HCT116 (cell line): ENCODE results near the gene TSPAN5. TPM values are rescaled to one million over a fixed set of nuclear protein-coding genes. Genes with fewer than 3 reads are reported as not detected.

Source experiments
- ATAC-seq: fragments of 200-7000 bp; cut with Tn5 transposase; 2 replicates; pipeline ENCODE4 v1.9.1; 2020; ENCODE audit warnings: mild to moderate bottlenecking, moderate library complexity
- BruUV-seq: library from RNA; stranded (reverse); fragments of 400-500 nt; replicated peaks from 2 replicates; lab custom pipeline; 2021; lab: Mats Ljungman, UMichigan
- CTCF ChIA-PET: fragments of 300-600 bp; sonication (Branson Sonifier 250); formaldehyde crosslinking; loops from one replicate; lab custom pipeline; 2021; ENCODE audit warnings: antibody characterized with exemption; lab: Charles Lee
- POLR2A ChIA-PET: fragments of 300-600, 350-600 bp; sonication (Branson Sonifier 250); formaldehyde crosslinking; loops from one replicate; lab custom pipeline; 2021; ENCODE audit warnings: antibody characterized with exemption; lab: Charles Lee
- RAD21 ChIA-PET, 2 experiments: fragments of 300-600 bp; sonication (Branson Sonifier 250); formaldehyde crosslinking; loops; one replicate each; lab custom pipeline; 2023; ENCODE audit warnings: low total read pairs in 2 of 2; ENCODE audit not compliant: uncharacterized antibody in 2 of 2, unreplicated experiment in 2 of 2, low non-redundant PET in 1 of 2; lab: Charles Lee
- DNase-seq: peaks from one replicate; pipeline ENCODE4 v3.0.0-alpha.2; 2010; ENCODE audit warnings: low read depth, low spot score
- H2AFZ ChIP-seq: fragments of 200-600 bp; shearing (Covaris generic), sonication (generic); 2 replicates; pipeline ENCODE4 v1.6.1; 2017; ENCODE audit warnings: low read depth, mixed run types, mixed read lengths, antibody characterized with exemption, low read length; ENCODE audit not compliant: poor library complexity, severe bottlenecking
- H3K27ac ChIP-seq: 2 replicates; pipeline ENCODE4 v1.5.1; 2012; ENCODE audit warnings: low read depth, low read length
- H3K27me3 ChIP-seq: fragments of 200-600 bp; sonication (generic); 2 replicates; pipeline ENCODE4 v1.6.1; 2016; ENCODE audit warnings: mixed run types, low read length, mixed read lengths; ENCODE audit not compliant: insufficient read depth
- H3K36me3 ChIP-seq, 2 experiments: fragments of 200-500 bp in 1 of 2; fragments of 200-600 bp in 1 of 2; sonication (Bioruptor generic) in 1 of 2; sonication (generic) in 1 of 2; 2 replicates each; pipeline versions ENCODE4 v1.5.1 to v1.6.1; 2014 to 2016; ENCODE audit warnings: low read length in 2 of 2, inconsistent platforms in 1 of 2, mixed read lengths in 1 of 2, mixed run types in 1 of 2; ENCODE audit not compliant: insufficient read depth in 2 of 2, control insufficient read depth in 1 of 2
- H3K4me1 ChIP-seq, 2 experiments: fragments of 200-600 bp in 1 of 2; sonication (generic) in 1 of 2; 2 replicates each; pipeline versions ENCODE4 v1.5.1 to v1.6.1; 2012 to 2017; ENCODE audit warnings: low read length in 2 of 2, inconsistent platforms in 1 of 2, mild to moderate bottlenecking in 1 of 2, mixed read lengths in 1 of 2, mixed run types in 1 of 2, moderate library complexity in 1 of 2; ENCODE audit not compliant: insufficient read depth in 2 of 2, control insufficient read depth in 1 of 2
- H3K4me2 ChIP-seq: fragments of 200-600 bp; sonication (generic); 2 replicates; pipeline ENCODE4 v1.6.1; 2017; ENCODE audit warnings: mixed run types, low read length, mixed read lengths
- H3K4me3 ChIP-seq, 2 experiments: fragments of 200-600 bp in 1 of 2; sonication (generic) in 1 of 2; replicated peaks in 1 of 2; 2 replicates each; pipeline ENCODE4 v1.5.1; 2011 to 2016; ENCODE audit warnings: low read length in 2 of 2, control low read depth in 1 of 2, low read depth in 1 of 2, mild to moderate bottlenecking in 1 of 2, mixed read lengths in 1 of 2, mixed run types in 1 of 2
- H3K79me2 ChIP-seq: fragments of 200-600 bp; sonication (generic); 2 replicates; pipeline ENCODE4 v1.6.1; 2017; ENCODE audit warnings: mild to moderate bottlenecking, mixed run types, low read length, moderate library complexity, mixed read lengths; ENCODE audit not compliant: insufficient read depth
- H3K9ac ChIP-seq: fragments of 200-600 bp; sonication (generic); 2 replicates; pipeline ENCODE4 v1.6.1; 2016; ENCODE audit warnings: low read length, mixed read lengths
- H3K9me2 ChIP-seq: fragments of 200-600 bp; sonication (generic), shearing (Covaris generic); 2 replicates; pipeline ENCODE4 v1.6.1; 2017; ENCODE audit warnings: mixed run types, mild to moderate bottlenecking, moderate library complexity; ENCODE audit not compliant: insufficient read depth
- H3K9me3 ChIP-seq, 2 experiments: fragments of 200-500 bp in 1 of 2; fragments of 200-600 bp in 1 of 2; sonication (Bioruptor generic) in 1 of 2; sonication (generic) in 1 of 2; 2 replicates each; pipeline ENCODE4 v1.6.1; 2014 to 2017; ENCODE audit warnings: low read length in 2 of 2, mixed read lengths in 2 of 2, inconsistent platforms in 1 of 2, low read depth in 1 of 2, mild to moderate bottlenecking in 1 of 2, mixed run types in 1 of 2, moderate library complexity in 1 of 2; ENCODE audit not compliant: control insufficient read depth in 1 of 2, insufficient read depth in 1 of 2
- H4K20me1 ChIP-seq: fragments of 200-600 bp; sonication (generic), shearing (Covaris generic); 2 replicates; pipeline ENCODE4 v1.6.1; 2017; ENCODE audit warnings: mixed run types, mild to moderate bottlenecking, moderate library complexity; ENCODE audit not compliant: insufficient read depth
- CBX3 ChIP-seq: IDR thresholded peaks from 2 replicates; pipeline ENCODE4 v1.6.1; 2012; ENCODE audit warnings: low read depth
- EZH2 ChIP-seq: fragments of 200-600 bp; sonication (generic); IDR thresholded peaks from 2 replicates; pipeline ENCODE4 v1.6.1; 2017; ENCODE audit warnings: antibody characterized with exemption, mixed run types
- FOSL1 ChIP-seq: IDR thresholded peaks from 2 replicates; pipeline ENCODE4 v1.6.1; 2012; ENCODE audit warnings: low read depth
- JUND ChIP-seq: IDR thresholded peaks from 2 replicates; pipeline ENCODE4 v1.6.1; 2012
- POLR2A ChIP-seq: IDR thresholded peaks from 2 replicates; pipeline ENCODE4 v1.7.0; 2011; ENCODE audit warnings: borderline replicate concordance; ENCODE audit not compliant: insufficient read depth, insufficient read length; ENCODE audit errors: extremely low read depth
- POLR2AphosphoS5 ChIP-seq: IDR thresholded peaks from 2 replicates; pipeline ENCODE4 v1.6.1; 2011; ENCODE audit warnings: mild to moderate bottlenecking, low read depth, low read length, moderate library complexity
- RAD21 ChIP-seq: IDR thresholded peaks from 2 replicates; pipeline ENCODE4 v1.6.1; 2012; ENCODE audit warnings: low read depth, mild to moderate bottlenecking
- REST ChIP-seq: IDR thresholded peaks from 2 replicates; pipeline ENCODE4 v1.6.1; 2012; ENCODE audit warnings: low read depth
- SP1 ChIP-seq: IDR thresholded peaks from 2 replicates; pipeline ENCODE4 v1.6.1; 2012; ENCODE audit warnings: low read depth
- intact Hi-C: fragments of 100-400 bp; cut with micrococcal nuclease; formaldehyde crosslinking; loops from 2 replicates; pipeline ENCODE4 v1.10.0; 2022
- total RNA-seq: library from RNA; stranded (reverse); gene quantifications from one replicate; pipeline ENCODE4 v1.2.1, GENCODE V29; 2021; ENCODE audit not compliant: unreplicated experiment
- TF ChIP-seq, protein P1 (sequence below), 3 experiments: fragments of 200-600 bp in 1 of 3; sonication (generic) in 1 of 3; IDR thresholded peaks in 2 of 3; conservative IDR thresholded peaks in 1 of 3; 2 replicates each; pipeline ENCODE4 v1.5.1; 2012 to 2017; ENCODE audit warnings: low read depth in 2 of 3, low read length in 2 of 3, antibody characterized with exemption in 1 of 3, borderline replicate concordance in 1 of 3, control low read depth in 1 of 3, mild to moderate bottlenecking in 1 of 3, mixed read lengths in 1 of 3, mixed run types in 1 of 3, moderate library complexity in 1 of 3; ENCODE audit not compliant: insufficient read depth in 1 of 3

TSPAN5 gene
- total RNA-seq, 1 experiment from 2014 or later, result 56.8 TPM

DNA sequence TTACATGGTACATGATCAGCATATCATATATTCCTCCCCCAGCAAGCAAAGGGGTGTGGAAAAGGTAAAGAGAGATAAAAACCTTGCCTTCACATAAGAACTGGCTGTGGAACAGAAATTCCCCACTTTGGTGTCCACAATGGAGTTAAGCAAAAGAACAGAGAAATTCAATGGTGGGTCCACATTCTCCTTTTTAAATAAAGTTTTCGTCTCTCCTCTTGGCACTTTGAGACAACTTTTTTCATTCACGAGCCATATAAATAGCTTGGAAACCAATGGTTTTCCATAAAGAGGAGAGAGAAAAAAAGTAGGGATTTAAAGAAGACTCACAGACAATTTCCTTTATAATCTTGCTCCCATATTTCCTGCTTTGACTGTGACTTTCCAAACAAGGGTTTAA, 148.1 kb downstream of the TSPAN5 start:
- peaks cover 82% of the 10 kb centered on the region for H3K79me2 ChIP-seq
- no peak overlapping the region for H3K27ac ChIP-seq
- no peak for DNase-seq
- peaks cover 19 to 55% of the 10 kb centered on the region in 2 experiments; a peak in 3 of 4 replicates for H3K4me1 ChIP-seq
- H2AFZ ChIP-seq, result no peak overlapping the region
- no peaks in the 10 kb centered on the region for H3K9me2 ChIP-seq
- intact Hi-C loops, result loop anchor here (10.0 kb wide), 1 partner anchor 114 kb away; no protein-coding TSS in a partner anchor
- no peaks in the 10 kb centered on the region for H4K20me1 ChIP-seq
- H3K4me3 ChIP-seq, result no peak overlapping the region
- no peak overlapping the region for H3K4me2 ChIP-seq
- no peak for ATAC-seq
- H3K9me3 ChIP-seq, result no peaks in the 10 kb centered on the region
- RAD21 ChIA-PET, result no interaction called here
- peaks cover 0 to 3% of the 10 kb centered on the region in 2 experiments; a peak in 1 of 4 replicates for H3K36me3 ChIP-seq
- H3K27me3 ChIP-seq, result no peaks in the 10 kb centered on the region
- no TSS peak for BruUV-seq
- no peak overlapping the region for H3K9ac ChIP-seq
- TF ChIP-seq RAD21 (no peak), JUND (no peak), REST (no peak), SP1 (no peak), CBX3 (no peak), POLR2AphosphoS5 (no peak), EZH2 (no peak), POLR2A (no peak), FOSL1 (no peak)
- TF ChIP-seq, protein P1, sequence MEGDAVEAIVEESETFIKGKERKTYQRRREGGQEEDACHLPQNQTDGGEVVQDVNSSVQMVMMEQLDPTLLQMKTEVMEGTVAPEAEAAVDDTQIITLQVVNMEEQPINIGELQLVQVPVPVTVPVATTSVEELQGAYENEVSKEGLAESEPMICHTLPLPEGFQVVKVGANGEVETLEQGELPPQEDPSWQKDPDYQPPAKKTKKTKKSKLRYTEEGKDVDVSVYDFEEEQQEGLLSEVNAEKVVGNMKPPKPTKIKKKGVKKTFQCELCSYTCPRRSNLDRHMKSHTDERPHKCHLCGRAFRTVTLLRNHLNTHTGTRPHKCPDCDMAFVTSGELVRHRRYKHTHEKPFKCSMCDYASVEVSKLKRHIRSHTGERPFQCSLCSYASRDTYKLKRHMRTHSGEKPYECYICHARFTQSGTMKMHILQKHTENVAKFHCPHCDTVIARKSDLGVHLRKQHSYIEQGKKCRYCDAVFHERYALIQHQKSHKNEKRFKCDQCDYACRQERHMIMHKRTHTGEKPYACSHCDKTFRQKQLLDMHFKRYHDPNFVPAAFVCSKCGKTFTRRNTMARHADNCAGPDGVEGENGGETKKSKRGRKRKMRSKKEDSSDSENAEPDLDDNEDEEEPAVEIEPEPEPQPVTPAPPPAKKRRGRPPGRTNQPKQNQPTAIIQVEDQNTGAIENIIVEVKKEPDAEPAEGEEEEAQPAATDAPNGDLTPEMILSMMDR (IDR thresholded peaks at IDR 0.05 in 2 of 3, conservative IDR thresholded peaks at IDR 0.05 in 1 of 3; ENCODE audit: borderline replicate concordance in 1 of 3, insufficient read depth in 1 of 3, low read depth in 2 of 3, low read length in 2 of 3), result no peak
- POLR2A ChIA-PET, result no interaction called here
- CTCF ChIA-PET, result no interaction called here
